HFFc6 (cell line): ENCODE measurements around the gene NRP1. TPM values are rescaled to one million over a fixed set of nuclear protein-coding genes. Genes with fewer than 3 reads are reported as not detected.

ENCODE experiments used
- DNase-seq: peaks from one replicate; pipeline ENCODE4 v3.0.0-alpha.2; 2018
- H3K27ac Mint-ChIP-seq: 2 replicates; pipeline ENCODE4 v1.8.0; 2020; ENCODE audit warnings: mild to moderate bottlenecking, mixed read lengths
- H3K27me3 Mint-ChIP-seq: 2 replicates; pipeline ENCODE4 v1.8.0; 2021; ENCODE audit warnings: mild to moderate bottlenecking, moderate library complexity, mixed read lengths; ENCODE audit not compliant: insufficient read depth
- H3K36me3 Mint-ChIP-seq: 2 replicates; pipeline ENCODE4 v1.8.0; 2021; ENCODE audit warnings: low read depth, mixed read lengths
- H3K4me1 Mint-ChIP-seq: 2 replicates; pipeline ENCODE4 v1.8.0; 2020; ENCODE audit warnings: low read depth, mixed read lengths
- H3K4me3 Mint-ChIP-seq: 2 replicates; pipeline ENCODE4 v1.8.0; 2020; ENCODE audit warnings: mild to moderate bottlenecking, moderate library complexity, mixed read lengths
- H3K9me3 Mint-ChIP-seq: 2 replicates; pipeline ENCODE4 v1.8.0; 2020; ENCODE audit warnings: mild to moderate bottlenecking, mixed read lengths
- total RNA-seq, 6 experiments: library from RNA; stranded (reverse); fragmentation: NEBNext Ultra II Directional; extraction: Animal tissue kit (Norgen Biotek cat#: 25700); gene quantifications; 2 replicates in 1 of 6; 3 replicates in 5 of 6; pipeline ENCODE4 v1.2.3, GENCODE V29; 2021
- TF ChIP-seq, protein P1 (sequence below): fragments of 200-600 bp; sonication (generic); IDR thresholded peaks from 2 replicates; pipeline ENCODE4 v1.5.0; 2021; ENCODE audit warnings: antibody characterized with exemption, mild to moderate bottlenecking

The NRP1 gene
- total RNA-seq, 6 experiments from 2014 or later = 136 to 164 (median 147) TPM

GRCh38 chr10:33209802-33210201 is 124.7 kb downstream of the NRP1 start:
- Mint-ChIP-seq H3K36me3 (peaks cover 70% of the 10 kb centered on the region), H3K4me3 (no peak overlapping the region), H3K27me3 (peaks cover 5% of the 10 kb centered on the region; the same call in 1 of the 2 replicates), H3K27ac (no peak overlapping the region), H3K4me1 (peaks cover 41% of the 10 kb centered on the region), H3K9me3 (no peaks in the 10 kb centered on the region)
- no peak for DNase-seq
- TF ChIP-seq, protein P1, sequence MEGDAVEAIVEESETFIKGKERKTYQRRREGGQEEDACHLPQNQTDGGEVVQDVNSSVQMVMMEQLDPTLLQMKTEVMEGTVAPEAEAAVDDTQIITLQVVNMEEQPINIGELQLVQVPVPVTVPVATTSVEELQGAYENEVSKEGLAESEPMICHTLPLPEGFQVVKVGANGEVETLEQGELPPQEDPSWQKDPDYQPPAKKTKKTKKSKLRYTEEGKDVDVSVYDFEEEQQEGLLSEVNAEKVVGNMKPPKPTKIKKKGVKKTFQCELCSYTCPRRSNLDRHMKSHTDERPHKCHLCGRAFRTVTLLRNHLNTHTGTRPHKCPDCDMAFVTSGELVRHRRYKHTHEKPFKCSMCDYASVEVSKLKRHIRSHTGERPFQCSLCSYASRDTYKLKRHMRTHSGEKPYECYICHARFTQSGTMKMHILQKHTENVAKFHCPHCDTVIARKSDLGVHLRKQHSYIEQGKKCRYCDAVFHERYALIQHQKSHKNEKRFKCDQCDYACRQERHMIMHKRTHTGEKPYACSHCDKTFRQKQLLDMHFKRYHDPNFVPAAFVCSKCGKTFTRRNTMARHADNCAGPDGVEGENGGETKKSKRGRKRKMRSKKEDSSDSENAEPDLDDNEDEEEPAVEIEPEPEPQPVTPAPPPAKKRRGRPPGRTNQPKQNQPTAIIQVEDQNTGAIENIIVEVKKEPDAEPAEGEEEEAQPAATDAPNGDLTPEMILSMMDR = no peak

DNA sequence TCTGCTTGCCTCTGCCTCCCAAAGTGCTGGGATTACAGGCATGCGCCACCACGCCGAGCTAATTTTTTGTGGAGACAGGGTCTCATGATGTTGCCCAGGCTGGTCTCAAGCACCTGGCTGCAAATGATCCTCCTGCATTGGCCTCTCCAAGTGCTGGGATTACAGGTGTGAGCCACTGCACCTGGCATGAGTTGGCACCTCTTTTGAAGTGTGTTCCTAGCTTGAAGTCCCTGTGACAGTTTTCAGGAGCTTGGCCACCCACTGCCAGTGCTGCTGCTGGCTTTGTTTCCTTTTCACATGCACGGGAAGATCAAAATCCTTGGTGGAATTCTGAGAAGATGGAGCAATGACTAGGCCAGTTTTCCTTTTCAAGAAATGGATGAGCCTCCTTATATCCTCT is 126.3 kb downstream of the NRP1 start:
- Mint-ChIP-seq H3K27me3 (peaks cover 3% of the 10 kb centered on the region; the same call in 1 of the 2 replicates), H3K9me3 (no peaks in the 10 kb centered on the region), H3K4me1 (peaks cover 24% of the 10 kb centered on the region), H3K4me3 (no peak overlapping the region), H3K27ac (no peak overlapping the region), H3K36me3 (peaks cover 63% of the 10 kb centered on the region)
- no peak for DNase-seq
- TF ChIP-seq, protein P1 = no peak

- DNase-seq = no peak
- TF ChIP-seq, protein P1 = no peak
- Mint-ChIP-seq H3K27ac (no peak overlapping the region), H3K4me1 (peaks cover 23% of the 10 kb centered on the region), H3K27me3 (peaks cover 2% of the 10 kb centered on the region; the same call in 1 of the 2 replicates), H3K4me3 (no peak overlapping the region), H3K36me3 (peaks cover 70% of the 10 kb centered on the region), H3K9me3 (no peaks in the 10 kb centered on the region)
Measured at GRCh38 chr10:33204031-33204430, 130.4 kb downstream of the NRP1 start.

GRCh38 chr10:33201971-33202370 is 132.5 kb downstream of the NRP1 start:
- H3K4me1 Mint-ChIP-seq = peaks cover 29% of the 10 kb centered on the region
- peaks cover 75% of the 10 kb centered on the region for H3K36me3 Mint-ChIP-seq

GRCh38 chr10:33201056-33201780 is 133.2 kb downstream of the NRP1 start:
- Mint-ChIP-seq H3K27ac (peak overlapping the region; percentile 13; the same call in 1 of the 2 replicates), H3K4me3 (no peak overlapping the region), H3K36me3 (peaks cover 75% of the 10 kb centered on the region), H3K27me3 (peaks cover 2% of the 10 kb centered on the region; the same call in 1 of the 2 replicates), H3K4me1 (peaks cover 37% of the 10 kb centered on the region), H3K9me3 (no peaks in the 10 kb centered on the region)
- no peak for DNase-seq
- TF ChIP-seq, protein P1 = no peak

More at GRCh38 chr10:33201971-33202370, 132.5 kb downstream of the NRP1 start:
- no peak for DNase-seq
- Mint-ChIP-seq H3K27me3 (peaks cover 2% of the 10 kb centered on the region; the same call in 1 of the 2 replicates), H3K27ac (no peak overlapping the region), H3K9me3 (no peaks in the 10 kb centered on the region), H3K4me3 (no peak overlapping the region)
- TF ChIP-seq, protein P1 = no peak
